Nephron (organoid): ENCODE results near the gene CACNA2D3.
A peak's percentile ranks its signal among the peaks of the same experiment; 100 is the strongest.

Experiments used
- H3K27ac Mint-ChIP-seq, 3 experiments: 2 replicates each; pipeline ENCODE4 v1.8.0; 2020; ENCODE audit warnings: mixed read lengths in 3 of 3, mild to moderate bottlenecking in 2 of 3, moderate library complexity in 1 of 3
- H3K27me3 Mint-ChIP-seq: 2 replicates; pipeline ENCODE4 v1.8.0; 2021; ENCODE audit warnings: low read depth, mild to moderate bottlenecking, moderate library complexity, mixed read lengths
- H3K36me3 Mint-ChIP-seq: 2 replicates; pipeline ENCODE4 v1.8.0; 2020; ENCODE audit warnings: low read depth, mixed read lengths
- H3K4me1 Mint-ChIP-seq: 2 replicates; pipeline ENCODE4 v1.8.0; 2020; ENCODE audit warnings: mixed read lengths
- H3K4me3 Mint-ChIP-seq, 3 experiments: 2 replicates each; pipeline ENCODE4 v1.8.0; 2020; ENCODE audit warnings: mild to moderate bottlenecking in 3 of 3, mixed read lengths in 3 of 3, moderate library complexity in 2 of 3
- H3K9me3 Mint-ChIP-seq: 2 replicates; pipeline ENCODE4 v1.8.0; 2020; ENCODE audit warnings: mixed read lengths
- TF ChIP-seq, protein P1 (sequence below), 3 experiments: fragments of 200-600 bp; sonication (generic); IDR thresholded peaks; one replicate each; pipeline ENCODE4 v1.5.0; 2021; ENCODE audit warnings: antibody characterized with exemption in 3 of 3; ENCODE audit not compliant: unreplicated experiment in 3 of 3

The CACNA2D3 gene

DNA sequence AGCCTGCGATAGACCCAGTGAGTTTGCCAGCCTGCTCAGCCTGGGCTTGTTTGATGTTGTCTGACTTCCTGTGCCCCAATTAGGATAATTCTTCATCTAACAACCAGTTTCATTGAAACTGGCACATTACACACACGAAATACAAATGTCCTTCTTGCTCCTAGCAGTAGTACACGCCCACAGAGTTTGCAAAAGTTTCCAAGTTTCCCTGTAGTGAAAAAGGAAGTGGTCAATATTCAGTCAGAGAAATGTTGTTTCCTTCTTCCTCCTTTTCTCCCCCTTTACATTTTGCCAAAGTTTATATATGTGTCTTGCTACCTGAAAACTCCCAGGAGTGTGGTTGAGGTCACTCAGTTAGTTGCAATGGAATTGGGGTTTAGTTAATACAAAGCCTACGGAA lies 863.9 kb downstream of the CACNA2D3 start:
- no peak overlapping the region for H3K4me3 Mint-ChIP-seq
- no peaks in the 10 kb centered on the region for H3K9me3 Mint-ChIP-seq
- H3K27ac Mint-ChIP-seq = peak overlapping the region in 1 of 3 experiments; percentile 29
- peaks cover 52% of the 10 kb centered on the region for H3K4me1 Mint-ChIP-seq
- TF ChIP-seq, protein P1, sequence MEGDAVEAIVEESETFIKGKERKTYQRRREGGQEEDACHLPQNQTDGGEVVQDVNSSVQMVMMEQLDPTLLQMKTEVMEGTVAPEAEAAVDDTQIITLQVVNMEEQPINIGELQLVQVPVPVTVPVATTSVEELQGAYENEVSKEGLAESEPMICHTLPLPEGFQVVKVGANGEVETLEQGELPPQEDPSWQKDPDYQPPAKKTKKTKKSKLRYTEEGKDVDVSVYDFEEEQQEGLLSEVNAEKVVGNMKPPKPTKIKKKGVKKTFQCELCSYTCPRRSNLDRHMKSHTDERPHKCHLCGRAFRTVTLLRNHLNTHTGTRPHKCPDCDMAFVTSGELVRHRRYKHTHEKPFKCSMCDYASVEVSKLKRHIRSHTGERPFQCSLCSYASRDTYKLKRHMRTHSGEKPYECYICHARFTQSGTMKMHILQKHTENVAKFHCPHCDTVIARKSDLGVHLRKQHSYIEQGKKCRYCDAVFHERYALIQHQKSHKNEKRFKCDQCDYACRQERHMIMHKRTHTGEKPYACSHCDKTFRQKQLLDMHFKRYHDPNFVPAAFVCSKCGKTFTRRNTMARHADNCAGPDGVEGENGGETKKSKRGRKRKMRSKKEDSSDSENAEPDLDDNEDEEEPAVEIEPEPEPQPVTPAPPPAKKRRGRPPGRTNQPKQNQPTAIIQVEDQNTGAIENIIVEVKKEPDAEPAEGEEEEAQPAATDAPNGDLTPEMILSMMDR (IDR thresholded peaks at IDR 0.05; ENCODE audit: unreplicated experiment in 3 of 3) = no peak
- no peaks in the 10 kb centered on the region for H3K27me3 Mint-ChIP-seq
- H3K36me3 Mint-ChIP-seq = no peaks in the 10 kb centered on the region

DNA sequence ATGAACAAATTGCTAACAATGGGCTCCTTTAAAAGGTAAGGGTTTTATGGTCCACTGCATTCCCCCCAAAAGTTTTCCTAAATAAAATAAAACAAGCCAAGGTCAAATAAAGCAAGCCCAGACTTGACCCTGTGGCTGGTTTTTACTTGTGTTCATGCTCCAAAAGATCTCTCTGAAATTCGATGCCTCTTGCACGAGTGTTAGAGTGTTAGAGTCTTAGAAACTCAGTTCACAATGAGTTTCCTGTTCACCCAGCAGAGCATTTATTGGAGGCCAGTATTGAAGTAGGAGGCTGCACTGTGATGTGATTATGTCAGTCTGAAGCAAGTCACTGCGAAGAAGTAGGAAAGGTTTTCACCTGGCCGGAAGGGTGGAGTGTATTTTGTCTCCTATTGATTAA lies 865.4 kb downstream of the CACNA2D3 start:
- peaks cover 58% of the 10 kb centered on the region for H3K4me1 Mint-ChIP-seq
- H3K27ac Mint-ChIP-seq = peak overlapping the region; percentile 86 to 95 (median 94)
- no peaks in the 10 kb centered on the region for H3K9me3 Mint-ChIP-seq
- H3K4me3 Mint-ChIP-seq = no peak overlapping the region
- H3K27me3 Mint-ChIP-seq = no peaks in the 10 kb centered on the region
- no peaks in the 10 kb centered on the region for H3K36me3 Mint-ChIP-seq
- TF ChIP-seq, protein P1 (IDR thresholded peaks at IDR 0.05; ENCODE audit: unreplicated experiment in 3 of 3) = no peak

DNA sequence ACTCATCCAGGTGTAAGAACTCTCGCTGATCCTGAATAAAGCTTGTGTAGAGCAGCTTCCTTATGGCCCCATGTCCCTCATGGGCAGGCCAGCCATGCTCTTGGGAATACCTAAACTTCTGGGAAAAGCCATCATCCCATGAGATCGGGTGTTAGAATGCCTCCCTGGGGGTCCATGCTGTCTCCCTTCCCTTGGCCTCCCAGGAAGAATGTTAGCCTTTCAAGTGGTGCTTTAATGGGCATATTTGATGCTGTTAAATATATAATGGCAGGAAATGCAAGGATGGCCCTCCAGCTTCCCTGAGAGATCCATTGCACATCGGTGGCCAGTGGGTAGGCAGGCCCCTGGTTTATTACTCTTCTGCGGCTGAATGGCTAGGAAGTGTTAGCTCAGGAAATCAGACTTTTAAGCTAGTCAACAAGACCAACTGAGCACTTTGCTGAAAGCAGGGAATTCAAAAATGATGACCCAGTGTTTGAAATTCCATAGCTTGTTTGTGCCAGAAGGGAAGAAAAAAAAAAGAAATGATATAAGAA lies 866.0 kb downstream of the CACNA2D3 start:
- Mint-ChIP-seq H3K27me3 (no peaks in the 10 kb centered on the region), H3K4me1 (peaks cover 58% of the 10 kb centered on the region), H3K4me3 (peak overlapping the region in 2 of 3 experiments; percentile 15 to 16), H3K27ac (peak overlapping the region; percentile 86 to 95 (median 94)), H3K36me3 (no peaks in the 10 kb centered on the region), H3K9me3 (no peaks in the 10 kb centered on the region)
- TF ChIP-seq, protein P1 (IDR thresholded peaks at IDR 0.05; ENCODE audit: unreplicated experiment in 3 of 3) = no peak

DNA sequence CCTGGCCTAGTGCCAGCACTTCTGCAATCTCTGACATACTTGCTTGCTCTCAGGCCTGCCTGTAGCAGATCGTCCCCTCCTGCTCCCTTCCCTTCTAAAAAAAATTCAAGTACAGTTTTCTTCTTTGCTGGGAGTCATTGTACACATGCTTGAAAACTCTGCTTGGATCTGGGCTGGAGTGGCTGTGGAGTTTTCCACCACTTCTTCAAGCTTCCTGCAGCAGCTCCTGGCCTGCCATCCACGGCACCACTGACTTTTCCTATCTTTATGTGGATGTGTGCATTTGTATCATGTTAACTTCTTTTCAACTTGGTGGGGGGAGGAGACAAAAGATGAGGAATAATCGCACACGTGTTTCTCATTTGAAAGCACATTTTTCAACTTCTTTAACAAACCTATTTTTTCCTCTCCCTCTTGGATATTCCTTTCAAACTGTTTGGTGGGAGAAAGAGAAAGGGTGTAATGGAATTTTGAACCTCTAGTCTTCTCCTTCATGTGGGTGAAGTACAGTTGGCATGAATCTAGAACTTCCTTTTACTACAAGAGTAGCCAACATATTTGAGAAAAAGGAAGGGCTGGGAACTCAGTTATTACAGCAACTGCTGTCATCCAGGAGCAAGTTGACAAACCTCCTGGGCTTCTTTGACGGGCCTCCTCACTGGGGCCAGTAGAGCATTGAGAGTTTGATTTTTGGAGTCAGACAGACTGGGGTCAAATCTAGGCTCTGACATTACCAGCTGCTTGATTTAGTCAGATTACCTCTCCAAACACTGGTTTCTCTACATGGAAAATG lies 866.7 kb downstream of the CACNA2D3 start:
- Mint-ChIP-seq H3K9me3 (no peaks in the 10 kb centered on the region), H3K27me3 (no peaks in the 10 kb centered on the region), H3K4me3 (peak overlapping the region in 2 of 3 experiments; percentile 12 to 19), H3K36me3 (no peaks in the 10 kb centered on the region), H3K27ac (peak overlapping the region; percentile 86 to 95 (median 94)), H3K4me1 (peaks cover 52% of the 10 kb centered on the region)
- TF ChIP-seq, protein P1 (IDR thresholded peaks at IDR 0.05; ENCODE audit: unreplicated experiment in 3 of 3) = no peak

DNA sequence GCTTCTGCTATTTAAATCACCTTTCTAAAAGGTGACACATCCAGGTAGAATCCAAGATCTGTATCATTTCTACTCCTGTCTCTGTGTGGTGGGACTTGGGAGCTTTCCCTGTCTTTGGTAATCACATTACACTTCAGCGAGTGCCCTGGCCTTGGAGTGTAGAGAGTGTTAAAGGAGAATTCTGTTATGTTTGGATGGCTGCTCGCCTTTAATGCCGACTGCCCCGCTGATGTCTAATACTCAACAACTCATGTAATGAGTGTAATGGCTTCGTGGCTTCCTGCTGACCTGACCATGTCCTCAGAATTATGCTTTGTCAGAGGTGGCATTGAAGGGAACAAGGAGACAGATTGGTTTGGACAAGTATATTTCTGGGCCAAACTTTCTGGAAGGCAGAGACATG lies 871.8 kb downstream of the CACNA2D3 start:
- Mint-ChIP-seq H3K4me1 (peaks cover 21% of the 10 kb centered on the region), H3K27me3 (peaks cover 5% of the 10 kb centered on the region), H3K4me3 (no peak overlapping the region), H3K27ac (no peak overlapping the region), H3K36me3 (no peaks in the 10 kb centered on the region), H3K9me3 (no peaks in the 10 kb centered on the region)
- TF ChIP-seq, protein P1 (IDR thresholded peaks at IDR 0.05; ENCODE audit: unreplicated experiment in 3 of 3) = no peak
